Measurements from ENCODE around the gene ACTG1.

Gene ACTG1

GRCh38 chr17:81460856-81461460 is 51.6 kb downstream of the ACTG1 start:
- no peak for FAIRE-seq

Measured in endometrium (tissue), 2 donors.